Activated naive CD4-positive, alpha-beta T cell (primary cell): ENCODE results near the gene LSM2.
A peak's percentile ranks its signal among the peaks of the same experiment; 100 is the strongest.
"Not testable (repeated sequence)": the region's sequence is repeated elsewhere in the genome, so short reads cannot be mapped to it uniquely, and the experiment has no call there.

ENCODE experiments used
- DNase-seq, 4 experiments: peaks; one replicate each; lab custom pipeline; 2025; lab: John Stamatoyannopoulos, UW

The LSM2 gene

GRCh38 chr6:31806470-31807272, at the start of gene LSM2:
TSS of gene LSM2 (minus strand) at chr6:31806966. CDS start at chr6:31806757, 209 bp downstream.
- DNase-seq = peak; percentile 83 to 95 (median 89)

GRCh38 chr6:31851980-31852718, 45.4 kb upstream of the LSM2 start:
- DNase-seq = not testable (repeated sequence)

DNA sequence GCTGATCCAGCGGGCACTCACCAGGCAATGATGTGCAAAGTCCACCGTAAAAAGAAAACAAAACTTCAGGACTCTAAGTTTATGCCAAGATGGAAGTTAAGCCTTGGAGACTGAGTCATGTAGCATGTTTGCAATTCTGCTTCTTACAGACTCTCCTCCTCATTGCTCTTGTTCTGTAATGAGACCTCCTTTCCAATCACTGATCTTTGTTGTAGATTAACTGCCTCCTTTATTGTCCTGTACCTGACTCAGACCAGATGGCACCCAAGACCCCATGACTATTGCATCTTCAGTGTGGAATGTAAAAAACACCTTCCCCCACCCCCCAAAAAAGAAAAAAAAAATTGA, 44.7 kb upstream of the LSM2 start:
- DNase-seq = no peak

GRCh38 chr6:31850765-31851484, 44.2 kb upstream of the LSM2 start:
- no peak for DNase-seq

DNA sequence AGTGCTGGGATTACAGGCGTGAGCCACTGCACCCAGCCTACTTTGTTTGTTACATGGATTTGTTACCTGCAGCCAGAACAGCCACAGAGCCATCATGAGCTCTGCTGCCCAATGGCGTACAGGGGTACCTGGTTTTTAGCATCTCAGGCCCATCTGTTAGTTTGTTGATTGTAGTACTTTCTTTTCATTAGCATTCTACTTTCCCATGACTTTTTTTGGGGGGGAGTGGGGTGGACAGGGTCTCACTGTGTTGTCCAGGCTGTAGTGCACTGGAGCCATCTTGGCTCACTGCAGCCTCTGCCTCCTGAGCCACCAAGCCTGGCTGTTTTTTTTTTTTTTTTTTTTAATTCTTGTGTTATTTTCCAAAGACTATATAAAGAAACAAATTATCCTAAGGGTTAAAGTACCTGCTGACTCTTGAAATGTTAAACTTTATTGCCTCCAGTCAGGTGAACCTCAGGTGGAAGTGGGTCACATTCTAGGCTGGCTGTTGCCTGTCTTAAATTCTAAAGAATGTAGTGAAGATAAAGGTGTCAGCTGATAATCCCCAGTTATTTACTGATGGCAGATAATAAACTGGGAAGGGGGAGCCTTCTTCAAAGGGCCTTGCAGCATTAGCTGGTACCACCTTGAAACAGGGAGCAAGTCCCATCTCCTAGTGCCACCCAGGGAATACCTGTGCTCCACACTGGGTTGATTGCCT, 40.7 kb upstream of the LSM2 start:
- DNase-seq = no peak

DNA sequence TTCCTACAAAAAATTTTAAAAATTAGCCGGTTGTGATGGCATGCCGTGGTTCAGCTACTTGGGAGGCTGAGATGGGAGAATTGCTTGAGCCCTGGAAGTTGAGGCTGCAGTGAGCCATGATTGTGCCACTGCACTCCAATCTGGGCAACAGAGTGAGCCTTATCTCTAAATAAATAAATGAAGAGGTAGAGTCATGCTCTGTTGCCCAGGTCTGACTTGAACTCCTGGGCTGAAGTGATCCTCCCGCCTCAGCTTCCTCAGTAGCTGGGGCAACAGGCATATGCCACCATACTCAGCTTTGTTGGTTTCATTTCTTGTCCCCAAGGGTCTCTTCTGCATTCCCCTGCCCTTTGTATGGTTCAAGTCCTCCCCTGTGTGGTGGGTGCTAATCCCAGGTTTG, 37.7 kb upstream of the LSM2 start:
- DNase-seq = no peak

DNA sequence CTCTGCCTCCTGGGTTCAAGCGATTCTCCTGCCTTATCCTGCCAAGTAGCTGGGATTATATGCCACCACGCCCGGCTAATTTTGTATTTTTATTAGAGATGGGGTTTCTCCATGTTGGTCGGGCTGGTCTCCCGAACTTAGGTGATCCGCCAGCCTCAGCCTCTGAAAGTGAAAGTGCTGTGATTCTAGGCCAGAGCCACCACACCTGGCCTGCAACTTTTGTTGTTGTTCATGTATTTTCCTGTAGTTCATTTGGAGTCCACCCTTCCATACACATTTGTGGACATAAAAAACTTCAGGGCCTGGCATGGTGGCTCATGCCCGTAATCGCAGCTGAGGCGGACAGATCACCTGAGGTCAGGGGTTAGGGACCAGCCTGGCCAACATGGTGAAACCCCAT, 35.3 kb upstream of the LSM2 start:
- no peak for DNase-seq

DNA sequence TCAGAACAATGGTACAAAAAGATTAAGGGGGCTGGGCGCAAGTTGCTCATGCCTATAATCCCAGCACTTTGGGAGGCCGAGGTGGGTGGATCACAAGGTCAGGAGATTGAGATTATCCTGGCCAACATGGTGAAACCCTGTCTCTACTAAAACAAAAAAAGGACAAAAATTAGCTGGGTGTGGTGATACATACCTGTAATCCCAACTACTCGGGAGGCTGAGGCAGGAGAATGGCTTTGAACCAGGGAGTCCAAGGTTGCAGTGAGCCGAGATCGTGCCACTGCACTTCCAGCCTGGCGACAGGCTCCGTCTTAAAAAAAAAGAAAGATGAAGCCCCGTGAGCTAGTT, 33.0 kb upstream of the LSM2 start:
- not testable (repeated sequence) for DNase-seq

DNA sequence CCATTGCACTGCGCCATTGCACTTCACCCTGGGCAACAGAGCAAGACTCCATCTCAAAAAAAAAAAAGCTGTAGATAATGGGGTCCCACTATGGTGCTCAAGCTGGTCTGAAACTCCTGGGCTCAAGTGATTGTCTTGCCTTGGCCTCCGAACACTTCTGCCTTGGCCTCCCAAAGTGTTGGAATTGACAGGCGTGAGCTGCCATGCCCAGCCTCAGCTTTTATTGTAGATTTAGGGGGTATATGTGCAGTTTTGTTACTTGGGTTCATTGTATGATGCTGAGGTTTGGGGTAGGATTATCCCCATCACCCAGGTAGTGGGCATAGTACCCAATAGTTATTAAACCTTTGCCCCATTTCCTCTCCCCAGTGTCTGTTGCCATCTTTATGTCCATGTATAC, 32.2 kb upstream of the LSM2 start:
- DNase-seq = no peak

DNA sequence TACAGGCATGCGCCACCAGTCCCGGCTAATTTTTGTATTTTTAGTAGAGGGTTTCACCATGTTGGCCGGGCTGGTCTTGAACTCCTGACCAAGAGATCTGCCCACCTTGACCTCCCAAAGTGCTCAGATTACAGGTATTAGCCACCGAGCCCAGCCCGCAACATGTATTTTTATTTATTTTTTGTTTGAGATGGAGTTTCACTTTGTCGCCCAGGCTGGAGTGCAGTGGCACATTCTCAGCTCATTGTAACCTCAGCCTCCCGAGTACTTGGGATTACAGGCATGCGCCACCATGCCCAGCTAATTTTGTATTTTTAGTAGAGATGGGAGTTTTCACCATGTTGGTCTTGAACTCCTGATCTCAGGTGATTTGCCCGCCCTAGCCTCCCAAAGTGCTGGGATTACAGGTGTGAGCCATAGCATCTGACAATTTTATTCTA, 31.4 kb upstream of the LSM2 start:
- not testable (repeated sequence) for DNase-seq

- DNase-seq = no peak
Measured at GRCh38 chr6:31837369-31838113, 30.8 kb upstream of the LSM2 start.

- no peak for DNase-seq
Measured at GRCh38 chr6:31836474-31837368, 30.0 kb upstream of the LSM2 start.

DNA sequence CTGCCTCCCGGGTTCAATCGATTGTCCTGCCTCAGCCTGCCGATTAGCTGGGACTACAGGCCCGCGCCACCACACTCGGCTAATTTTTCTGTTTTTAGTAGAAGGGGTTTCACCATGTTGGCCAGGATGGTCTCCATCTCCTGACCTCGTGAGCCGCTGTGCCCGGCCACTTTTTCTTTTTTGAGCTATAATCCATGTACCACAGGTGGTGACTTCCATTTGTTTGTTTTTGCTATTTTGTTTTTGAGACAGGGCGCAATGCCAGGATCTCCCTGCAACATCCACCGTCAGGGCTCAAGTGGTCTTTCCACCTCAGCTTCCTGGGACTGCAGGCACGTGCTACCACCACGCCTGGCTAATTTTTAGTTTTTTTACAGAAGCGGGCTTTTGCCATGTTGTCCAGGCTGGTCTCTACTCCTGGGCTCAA, 29.3 kb upstream of the LSM2 start:
- DNase-seq = no peak

DNA sequence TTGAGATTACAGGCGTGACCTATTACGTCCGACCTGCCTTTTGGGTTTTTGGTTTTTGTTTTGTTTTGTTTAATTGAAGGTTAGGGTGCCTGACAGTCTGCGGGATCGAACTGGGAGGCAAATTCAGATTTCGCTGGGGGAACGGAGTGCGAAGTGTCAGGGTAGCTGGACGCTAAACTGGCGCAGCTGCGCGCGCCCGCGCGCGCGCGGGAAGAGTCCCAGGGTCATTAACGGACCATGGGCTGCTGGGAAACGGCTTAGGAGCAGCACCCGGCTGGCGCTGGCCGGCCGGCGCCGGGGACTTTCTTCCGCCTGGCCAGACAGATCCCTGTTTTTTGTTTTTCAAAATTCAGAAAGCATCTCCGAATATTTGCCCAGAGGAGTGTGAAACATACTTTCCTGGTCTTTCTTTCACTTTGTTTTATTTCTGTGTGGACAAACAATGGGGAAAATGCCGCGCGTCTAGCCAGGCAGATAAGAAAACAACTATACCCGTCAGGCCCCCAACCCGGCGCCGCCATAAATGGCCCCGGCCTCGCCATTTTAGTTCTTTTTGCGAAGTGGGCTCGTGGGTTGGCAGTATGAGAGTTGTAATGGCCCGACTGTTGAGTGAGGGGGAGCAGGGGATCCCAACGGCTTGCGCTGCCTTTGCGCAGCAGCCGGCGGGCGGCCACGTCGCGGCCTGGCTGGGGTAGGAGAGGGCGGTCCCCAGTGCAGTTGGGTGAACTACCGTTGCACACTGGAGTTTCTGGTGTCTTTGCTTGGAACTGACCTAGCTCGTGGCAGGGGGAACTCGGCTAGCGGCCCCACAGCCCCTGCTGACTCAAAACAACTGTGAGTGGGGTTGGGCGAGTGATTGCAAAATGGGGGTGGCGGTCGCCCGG, 27.8 kb upstream of the LSM2 start:
- peak; percentile 62 to 73 (median 66) for DNase-seq

- DNase-seq = no peak
Measured at GRCh38 chr6:31831350-31832215, 24.8 kb upstream of the LSM2 start.

GRCh38 chr6:31830886-31831335, 24.1 kb upstream of the LSM2 start:
- DNase-seq = no peak

GRCh38 chr6:31829633-31830283, 23.0 kb upstream of the LSM2 start:
- DNase-seq = no peak
